ENCODE data around the gene GRAMD2A.

The GRAMD2A gene

DNA sequence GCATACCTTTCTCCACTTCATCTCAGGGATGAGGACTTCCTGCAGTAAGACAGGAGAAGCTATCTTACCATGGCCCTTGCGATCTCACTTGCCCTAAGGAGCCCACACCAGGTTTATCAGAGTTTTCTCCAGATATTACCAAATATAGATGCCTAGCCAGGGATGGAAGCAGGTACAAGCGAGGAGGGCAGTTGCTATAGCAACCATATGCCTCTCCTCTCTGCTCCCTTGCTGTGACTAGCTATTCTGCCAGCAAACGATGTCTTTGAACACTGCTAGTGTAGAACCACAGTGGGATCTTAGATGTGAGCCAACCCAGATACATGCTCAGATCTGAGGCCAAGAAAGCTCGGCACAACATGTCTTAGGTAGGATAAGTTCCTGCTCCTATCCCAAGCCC lies 33.9 kb downstream of the GRAMD2A start:
- DNase-seq = no peak

DNA sequence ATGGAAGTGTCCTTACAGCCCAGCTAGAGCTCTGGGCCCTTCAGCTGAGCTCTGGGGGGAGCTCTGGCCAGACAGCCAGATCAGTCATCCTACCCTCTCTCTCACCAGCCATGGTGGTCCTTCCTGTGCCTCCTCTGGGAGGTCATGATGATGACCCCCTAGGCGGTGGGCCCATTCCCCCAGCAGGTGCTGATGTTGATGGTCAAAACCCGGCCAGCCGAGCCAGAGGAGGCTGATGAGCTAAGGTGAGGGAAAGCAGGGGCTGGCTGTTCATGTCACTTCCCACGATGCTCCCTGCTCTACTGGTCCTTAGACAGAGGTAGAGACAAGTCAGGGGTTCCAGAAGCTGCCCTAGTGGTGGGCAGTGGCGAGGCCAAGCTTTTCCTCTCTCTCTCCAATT lies 35.0 kb downstream of the GRAMD2A start:
- no peak for DNase-seq

DNA sequence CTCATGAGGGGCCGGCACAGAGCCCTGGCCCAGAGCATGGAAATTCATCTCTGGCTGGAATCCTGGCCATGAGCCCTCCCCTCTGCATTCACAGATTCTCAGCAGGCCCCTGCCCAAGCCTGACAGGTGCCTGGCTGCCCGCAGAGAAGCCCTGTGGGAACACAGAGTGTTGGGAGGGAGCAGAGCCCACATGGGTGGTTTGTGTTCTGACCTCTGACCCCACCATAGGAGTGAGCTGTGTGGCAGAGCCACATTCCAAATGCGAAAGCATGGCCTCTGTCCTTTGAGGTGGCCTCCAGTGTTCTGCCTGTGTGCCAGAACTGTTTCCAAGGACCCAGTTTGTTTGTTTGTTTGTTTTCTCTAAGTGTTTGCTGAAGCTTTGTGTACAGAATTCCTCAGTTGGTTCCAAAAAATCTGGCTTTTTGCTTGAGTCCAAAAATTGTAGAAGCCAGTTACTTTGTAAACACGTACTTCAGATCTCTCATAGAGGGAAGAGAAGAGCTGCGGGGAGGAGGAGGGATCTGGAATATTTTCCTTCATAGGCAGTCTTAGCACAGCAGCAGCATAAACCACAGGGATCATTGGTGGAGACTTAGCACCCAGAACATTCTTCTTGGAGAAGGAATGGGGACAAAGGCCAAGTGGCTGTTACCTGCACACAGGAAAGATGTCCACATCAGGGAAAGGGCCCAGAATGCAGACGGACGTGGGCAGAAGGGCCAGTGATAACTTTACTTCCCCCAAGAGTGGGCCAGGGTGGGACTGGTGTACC lies 36.0 kb downstream of the GRAMD2A start:
- no peak for DNase-seq

DNA sequence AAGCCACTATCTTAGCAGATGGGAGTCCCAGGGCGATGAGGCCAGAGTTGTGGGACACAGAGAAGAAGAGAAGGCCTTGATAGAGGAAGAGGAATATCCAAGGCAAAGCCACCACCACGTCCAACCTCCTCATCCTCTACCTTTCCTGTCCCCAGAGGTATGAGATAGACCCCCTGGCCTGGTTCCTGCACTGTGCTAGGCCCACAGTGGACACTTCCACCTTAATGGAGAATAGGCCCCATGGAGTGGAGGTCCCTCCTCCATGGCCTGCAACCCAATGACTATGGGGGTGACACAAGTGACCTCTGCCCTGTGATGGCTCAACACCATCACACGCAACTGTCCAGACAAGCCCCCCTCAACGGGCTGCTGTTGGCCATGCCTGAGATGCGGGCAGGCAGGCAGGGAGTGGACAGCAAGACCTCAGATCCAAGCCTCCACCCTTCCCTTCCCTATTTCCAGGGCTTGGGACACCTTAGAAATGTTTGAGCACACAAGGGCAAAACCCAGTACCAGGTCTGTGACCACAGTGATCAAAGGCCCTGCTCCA lies 36.8 kb downstream of the GRAMD2A start:
- DNase-seq = no peak

DNA sequence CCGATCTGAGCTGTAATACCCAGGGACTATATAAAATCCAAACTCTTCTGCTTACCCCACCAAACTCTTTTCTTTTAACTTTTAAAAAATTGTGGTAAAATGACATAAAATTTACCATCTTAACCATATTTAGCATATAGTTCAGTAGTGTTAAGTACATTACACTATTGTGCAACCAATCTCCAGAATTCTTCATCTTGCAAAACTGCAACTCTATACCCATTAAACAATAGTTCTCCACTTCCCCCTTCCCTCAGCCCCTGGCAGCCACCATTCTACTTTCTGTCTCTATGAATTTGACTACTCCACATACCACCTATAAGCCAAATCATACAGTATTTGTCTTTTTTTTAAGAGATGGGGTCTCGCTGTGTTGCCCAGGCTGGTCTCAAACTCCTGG lies 40.7 kb downstream of the GRAMD2A start:
- DNase-seq = no peak

DNA sequence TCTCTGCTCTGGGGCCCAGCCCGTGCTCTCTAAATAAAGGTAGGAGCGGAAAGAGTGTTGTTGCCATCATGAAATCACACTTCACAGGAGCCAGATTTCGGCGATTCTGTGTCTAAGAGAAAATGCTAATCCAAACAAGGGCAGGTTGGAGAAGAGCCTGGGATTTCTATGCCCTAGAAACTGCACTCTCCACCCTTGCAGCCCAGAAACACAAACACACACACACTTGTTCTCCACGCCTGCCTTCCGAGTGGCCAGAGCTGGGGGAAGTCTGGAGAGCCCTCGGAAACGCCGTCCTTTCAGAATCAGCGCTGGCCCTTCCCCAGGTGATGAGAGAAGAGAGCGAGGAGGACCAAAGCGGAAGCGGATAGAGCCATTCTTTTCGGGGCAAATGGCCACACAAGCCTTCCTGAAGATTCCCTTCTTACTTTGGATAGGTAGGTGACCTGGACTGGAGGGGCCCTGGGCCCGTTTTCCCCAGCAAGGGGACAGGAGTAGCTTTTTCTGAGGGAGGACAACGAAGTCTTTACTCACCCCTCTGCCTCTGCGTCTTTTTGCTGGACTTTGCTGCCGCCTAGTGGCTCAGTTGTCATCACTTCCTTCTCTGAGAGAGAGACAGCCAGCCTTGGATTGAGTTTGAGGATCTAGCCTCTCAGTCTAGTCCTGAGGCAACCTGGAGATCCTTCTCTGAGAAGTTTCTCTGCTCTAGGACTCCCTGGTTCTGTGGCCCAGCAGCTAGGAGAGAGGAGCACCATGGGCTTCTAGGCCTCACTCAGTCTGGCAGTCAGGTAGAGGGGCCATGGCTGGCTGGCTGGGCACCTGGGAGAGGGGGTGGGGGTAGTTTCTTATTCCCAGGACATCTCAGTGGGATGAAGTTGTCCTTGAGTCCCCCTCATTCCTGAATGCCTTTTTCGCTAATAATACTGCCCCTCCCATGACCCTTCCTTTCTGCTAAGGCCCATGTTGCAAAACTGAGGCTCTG lies 41.7 kb downstream of the GRAMD2A start:
- DNase-seq = peak; percentile 77 to 79

DNA sequence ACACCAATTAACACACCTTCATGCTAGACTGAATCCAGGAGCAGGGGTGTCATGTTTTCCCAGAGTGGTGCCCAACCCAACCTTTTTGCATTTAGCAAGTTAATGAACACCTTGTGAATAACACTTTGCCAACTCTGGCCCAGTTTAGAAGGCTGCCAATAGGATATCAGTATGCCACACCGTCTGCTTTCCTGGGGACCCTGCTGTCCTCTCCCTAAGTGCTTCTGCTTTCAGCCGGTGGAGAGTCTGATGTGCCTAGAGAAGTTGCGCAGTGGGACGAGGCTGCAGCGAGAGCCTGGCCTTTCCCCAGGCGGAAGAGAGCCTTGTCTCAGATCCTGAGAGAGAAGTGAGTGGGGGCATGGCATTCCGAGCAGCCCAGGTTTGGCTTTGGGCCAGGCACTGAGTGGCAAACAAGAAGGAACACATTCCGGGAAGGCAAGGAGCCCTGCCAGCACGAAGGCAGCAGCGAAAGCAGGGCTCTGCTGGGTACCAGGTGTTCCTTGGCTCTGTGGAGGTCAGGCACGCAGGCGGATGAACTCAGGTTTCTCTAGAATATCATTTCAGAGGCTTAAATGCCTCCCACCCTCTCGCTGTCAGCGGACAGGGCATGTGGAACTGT lies 42.5 kb downstream of the GRAMD2A start:
- DNase-seq = no peak

DNA sequence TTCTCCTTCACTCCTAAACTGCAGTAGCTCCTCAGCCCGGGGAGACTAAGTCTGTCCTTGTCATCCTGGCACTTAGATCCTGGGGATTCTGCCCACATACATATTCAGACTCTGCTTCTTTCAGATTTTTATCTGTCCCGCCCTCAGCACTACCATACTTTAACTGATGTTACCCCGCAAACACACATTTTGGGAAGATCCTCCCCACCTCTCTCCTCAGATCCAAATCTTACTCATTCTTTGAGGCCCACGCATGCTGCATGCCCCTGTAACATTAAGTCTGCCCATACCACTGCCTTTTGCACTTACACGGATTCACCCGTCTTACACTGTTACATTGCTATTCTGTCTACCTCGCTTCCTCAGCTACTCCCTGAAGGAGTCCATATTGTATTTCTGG lies 43.3 kb downstream of the GRAMD2A start:
- no peak for DNase-seq

DNA sequence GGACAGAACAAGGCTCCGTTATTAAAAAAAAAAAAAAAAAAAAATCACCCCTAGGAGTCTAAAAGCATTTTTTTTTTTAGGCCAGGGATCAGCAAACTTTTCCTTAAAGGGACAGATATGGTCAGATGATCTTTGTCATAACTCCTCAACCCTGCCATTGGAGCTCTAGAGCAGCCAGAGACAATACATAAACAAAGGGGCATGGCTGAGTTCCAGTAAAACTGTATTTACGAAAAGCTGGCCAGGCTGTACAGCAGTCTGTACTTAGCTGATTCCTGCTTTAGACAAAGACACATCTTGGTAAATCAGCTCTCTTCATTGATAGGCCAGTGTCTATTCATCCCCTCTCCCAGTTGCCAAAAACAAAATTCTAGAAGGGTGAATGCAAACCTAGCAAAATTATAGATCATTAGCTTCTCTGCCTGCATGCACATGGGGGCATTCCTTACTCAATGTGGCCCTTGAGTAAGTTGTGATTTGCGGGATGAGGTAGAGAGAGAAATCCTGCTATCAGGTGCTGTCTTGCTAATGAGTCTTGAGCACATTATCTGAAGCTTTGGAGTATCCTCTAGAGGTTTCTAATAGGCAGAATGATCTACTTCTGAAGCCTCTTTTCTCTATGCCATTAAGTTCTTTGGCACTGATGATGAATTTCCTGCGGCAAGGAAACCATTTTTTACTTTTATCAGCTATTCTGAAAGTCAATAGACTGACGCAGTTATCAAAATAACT lies 44.2 kb downstream of the GRAMD2A start:
- no peak for DNase-seq

DNA sequence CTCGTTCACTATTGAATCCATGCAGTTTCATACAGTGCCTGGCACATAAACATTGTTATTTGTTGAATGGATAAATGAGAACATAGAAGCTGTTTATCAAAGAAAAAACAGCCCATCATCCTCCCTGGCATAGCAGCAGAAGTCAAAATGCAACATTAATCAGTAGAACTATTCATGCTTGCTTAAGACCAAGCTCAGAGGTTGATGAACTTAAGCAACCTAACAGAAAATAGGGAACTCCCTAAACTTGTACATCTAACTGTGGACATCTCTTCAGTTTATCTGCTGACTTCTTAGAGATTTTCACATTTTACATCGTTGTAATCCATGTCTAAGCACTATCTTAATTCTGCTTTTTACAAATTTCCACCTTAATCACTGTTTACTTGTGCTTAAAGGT lies 50.2 kb downstream of the GRAMD2A start:
- no peak for DNase-seq

DNA sequence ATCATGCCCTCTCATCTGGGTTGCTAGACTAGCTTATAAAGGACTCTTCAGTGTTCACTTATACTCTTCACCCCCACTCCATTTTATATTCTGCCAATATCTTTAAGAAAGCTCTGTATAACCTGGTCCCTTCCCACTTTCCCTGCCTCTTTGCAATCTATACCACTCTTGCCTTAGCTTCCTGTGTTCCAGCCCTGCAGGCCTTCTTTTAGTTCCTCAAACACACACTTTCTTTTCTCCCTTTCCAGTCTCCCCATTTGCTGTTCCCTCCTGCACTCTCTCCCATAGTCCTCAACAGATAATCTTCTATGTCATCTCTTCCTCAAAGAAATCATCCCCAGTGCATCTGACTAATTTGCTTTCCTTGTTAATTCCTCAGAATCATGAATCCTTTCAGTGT lies 50.7 kb downstream of the GRAMD2A start:
- DNase-seq = no peak

DNA sequence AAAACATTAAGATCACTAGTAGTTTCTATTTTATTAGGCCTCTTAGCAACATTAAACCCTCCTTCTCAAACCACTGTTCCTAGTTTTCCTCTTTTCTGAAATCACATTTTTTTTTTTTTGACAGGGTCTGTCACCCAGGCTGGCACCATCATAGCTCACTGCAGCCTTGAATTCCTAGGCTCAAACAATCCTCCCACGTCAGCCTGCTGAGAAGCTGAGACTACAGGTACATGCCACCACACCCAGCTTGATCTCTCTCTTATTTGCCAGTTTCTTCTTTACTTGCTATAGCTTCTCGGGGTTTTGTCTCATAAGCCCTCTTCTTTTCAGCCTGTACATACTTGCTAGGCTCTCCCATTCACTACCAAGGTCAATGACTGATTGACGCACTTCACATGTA lies 51.4 kb downstream of the GRAMD2A start:
- no peak for DNase-seq

DNA sequence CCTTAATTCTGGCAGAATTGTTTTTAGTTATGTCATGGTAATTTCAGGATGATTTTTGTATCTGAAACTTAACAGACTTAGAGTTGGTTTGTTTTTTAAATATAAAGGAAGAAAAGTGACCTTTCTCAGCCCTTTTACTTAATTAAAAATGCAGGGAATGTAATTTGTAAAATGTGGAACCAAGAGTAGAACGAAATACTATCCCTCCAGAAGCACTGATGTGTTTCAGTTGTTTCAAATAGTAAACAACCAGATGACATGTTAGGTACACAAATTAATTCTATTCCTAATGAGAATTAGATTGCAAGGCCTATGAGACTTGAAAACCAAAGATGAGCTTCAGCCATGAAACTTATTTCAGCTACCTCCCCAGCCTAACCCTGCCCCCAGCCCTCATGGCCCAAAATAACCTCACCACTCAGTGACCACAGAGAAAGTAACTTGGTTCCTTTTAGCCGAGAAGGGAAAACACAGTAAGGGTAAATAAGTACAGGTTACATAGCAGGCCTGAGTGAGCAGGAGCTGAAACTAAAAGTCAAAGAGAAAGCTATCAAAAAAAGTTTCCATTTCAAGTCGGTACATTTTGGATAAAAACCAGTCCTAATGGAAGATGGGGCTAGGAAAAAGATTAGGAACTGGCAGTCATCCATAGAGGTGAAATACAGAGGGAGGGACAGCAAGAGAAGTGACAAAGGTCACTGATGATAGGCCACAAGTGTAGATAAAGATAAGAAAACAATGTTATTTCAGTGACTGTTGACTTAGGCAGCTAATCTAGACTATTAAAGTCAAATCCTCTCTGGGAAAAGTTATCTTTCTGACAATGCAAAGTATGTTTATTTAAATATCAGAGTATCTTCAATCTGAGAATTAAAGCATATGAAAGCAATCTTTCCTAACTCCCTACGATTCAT lies 56.2 kb downstream of the GRAMD2A start:
- DNase-seq = no peak

DNA sequence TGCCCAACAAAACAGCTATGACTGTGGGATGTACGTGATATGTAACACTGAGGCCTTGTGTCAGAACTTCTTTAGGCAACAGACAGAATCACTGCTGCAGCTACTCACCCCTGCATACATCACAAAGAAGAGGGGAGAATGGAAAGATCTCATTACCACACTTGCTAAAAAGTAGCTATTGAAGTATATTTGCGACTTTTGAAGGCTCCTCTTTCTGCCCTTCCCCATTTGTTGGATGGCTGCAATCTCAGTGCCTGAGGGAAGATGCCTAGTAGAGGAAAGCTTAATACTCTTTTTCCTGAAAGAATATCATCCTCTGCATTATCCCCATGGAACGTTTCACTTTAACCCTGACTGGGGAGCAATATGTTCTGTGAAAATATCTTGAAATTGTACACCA lies 57.5 kb downstream of the GRAMD2A start:
- no peak for DNase-seq

DNA sequence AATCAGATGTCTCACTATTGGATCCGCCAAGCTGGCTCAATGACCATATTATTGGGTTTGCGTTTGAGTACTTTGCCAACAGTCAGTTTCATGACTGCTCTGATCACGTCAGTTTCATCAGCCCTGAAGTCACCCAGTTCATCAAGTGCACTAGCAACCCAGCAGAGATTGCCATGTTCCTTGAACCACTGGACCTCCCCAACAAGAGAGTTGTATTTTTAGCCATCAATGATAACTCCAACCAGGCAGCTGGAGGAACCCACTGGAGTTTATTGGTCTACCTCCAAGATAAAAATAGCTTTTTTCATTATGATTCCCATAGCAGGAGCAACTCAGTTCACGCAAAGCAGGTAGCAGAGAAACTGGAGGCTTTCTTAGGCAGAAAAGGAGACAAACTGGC lies 57.9 kb downstream of the GRAMD2A start:
- DNase-seq = no peak

DNA sequence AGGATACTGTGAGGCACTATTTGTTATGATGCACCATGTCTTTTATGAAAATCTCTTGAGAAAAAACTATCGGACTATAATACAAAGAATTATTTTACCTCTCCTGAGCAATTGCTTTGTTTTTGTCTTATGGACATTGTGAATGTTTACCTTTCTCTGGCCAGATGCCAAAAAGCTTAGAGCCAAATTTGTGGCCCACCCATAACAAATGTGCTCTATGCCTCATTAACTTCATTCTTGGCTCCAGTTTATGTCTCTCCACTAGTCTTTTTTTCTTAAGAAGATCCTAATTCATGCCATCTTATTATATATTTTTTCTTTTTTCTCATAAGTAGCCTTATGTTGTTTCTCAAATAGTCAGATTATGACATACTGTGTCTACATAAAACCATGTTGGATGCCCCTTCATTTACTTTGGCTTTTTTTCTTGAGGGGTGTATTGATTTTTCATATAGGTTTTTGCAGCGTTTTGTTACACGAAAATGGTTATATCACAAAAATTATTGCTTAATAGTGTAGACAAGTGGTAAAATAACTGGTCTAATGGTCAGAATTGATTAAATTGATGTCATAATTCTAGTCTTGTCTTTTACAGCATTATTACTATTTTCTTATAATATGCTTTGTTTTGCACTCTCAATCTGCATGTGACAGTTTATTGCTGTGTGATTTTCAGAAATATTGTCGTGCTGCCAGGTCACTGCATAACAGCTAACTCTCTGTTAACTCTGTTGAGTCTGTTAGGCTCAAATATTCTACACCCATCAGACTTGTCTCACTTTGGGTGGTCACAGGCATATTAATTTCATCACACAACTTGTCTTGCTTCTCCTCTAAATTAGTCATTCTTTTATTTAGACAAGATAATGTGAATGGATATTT lies 61.2 kb downstream of the GRAMD2A start:
- DNase-seq = no peak

DNA sequence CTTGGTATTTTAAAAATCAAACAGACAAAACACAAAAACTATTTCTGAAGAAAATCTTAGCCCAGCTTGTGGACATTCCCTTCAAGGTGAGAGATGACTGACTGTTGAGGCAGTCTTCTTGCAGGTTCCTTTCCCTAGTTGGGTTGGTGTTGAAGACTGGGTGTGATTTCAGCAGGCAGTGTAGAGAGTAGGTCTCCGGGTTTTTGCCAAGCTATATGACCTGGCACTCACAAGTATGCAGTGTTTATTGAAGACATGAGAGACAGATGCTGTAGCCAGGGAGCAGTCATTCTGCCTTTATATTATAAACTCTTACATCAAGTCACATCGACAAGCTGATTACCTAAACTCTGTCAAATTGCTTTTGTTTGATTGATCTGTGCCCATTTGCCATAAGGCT lies 61.9 kb downstream of the GRAMD2A start:
- no peak for DNase-seq

DNA sequence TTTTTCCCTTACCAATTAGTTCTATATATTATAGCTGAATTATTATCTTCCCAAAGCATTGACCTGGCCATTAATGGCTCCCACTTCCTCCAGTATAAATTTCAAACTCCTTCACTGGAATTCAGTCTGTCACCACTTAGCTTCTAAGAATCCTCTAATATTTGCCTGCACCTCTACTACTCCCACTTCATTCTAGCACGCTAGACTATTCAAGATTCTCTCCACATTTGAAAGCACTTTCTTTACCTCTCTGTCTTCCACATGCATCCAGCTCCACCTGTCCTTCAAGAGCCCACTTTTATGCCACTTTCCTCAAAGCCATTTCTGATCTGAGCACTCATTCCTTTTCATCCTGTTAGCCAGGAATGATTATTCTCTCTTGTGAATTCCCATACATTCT lies 64.4 kb downstream of the GRAMD2A start:
- DNase-seq = no peak

DNA sequence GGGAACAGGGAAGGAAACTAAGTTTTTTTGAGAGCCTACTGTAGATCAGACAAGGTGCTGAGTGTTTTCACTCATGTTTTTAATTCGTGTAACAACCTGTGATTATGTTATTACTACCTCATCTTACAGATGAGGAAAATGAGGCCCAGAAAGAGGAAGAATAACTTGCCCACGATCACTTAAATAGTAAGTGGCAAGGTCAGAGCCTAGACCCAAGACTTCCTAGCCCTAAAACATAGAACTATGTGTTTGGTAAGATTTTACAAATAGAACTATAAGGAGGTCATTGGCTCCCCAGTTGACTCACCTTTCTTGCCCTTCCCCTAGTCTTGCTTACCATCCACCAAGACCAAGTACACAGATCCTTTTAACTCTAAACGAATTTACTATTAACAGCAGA lies 65.7 kb downstream of the GRAMD2A start:
- DNase-seq = no peak

DNA sequence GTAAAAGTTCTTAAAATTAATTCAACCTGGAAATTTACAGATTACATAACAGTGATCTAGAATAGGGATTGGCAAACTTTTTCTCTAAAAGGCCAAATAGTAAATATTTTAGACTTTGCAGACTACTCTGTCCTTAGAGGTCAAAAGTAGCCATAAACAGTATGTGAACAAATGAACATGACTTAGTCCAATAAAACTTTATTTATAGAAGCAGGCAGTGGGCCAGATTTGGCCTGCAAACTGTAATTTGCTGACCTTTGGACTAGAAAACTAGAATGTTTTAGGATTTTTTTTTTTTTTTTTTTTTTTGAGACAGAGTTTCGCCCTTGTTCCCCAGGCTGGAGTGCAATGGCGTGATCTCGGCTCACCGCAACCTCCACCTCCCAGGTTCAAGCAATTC lies 67.3 kb downstream of the GRAMD2A start:
- DNase-seq = no peak

DNA sequence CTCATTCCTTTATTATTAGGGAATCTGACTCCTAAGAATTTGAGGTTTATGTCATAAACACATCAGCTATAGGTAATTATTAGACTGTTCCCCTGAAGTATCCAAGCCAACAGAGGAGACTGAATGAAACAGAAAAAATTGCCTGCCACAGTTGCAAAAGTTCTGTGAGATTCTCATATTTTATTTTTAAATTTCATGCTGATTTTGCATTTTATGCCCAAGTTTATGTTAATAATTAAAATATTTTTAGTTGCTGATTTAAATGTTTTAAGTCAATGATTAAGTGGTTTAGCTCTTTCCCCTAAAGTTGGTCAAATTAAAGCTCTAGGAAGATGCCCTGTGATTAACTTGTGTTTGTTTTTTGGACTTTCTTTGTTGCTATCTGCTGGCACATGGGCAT lies 69.2 kb downstream of the GRAMD2A start:
- DNase-seq = no peak
